ENCODE results near the gene COL23A1. TPM values are rescaled to one million over a fixed set of nuclear protein-coding genes. Genes with fewer than 3 reads are reported as not detected.

Gene COL23A1
- total and polyA plus RNA-seq, 2 of the 8 experiments (the other 6 are each of a cell fraction or from before 2014, with no cell fraction given), result 3.1 to 4.7 TPM

- no peak overlapping the region for H3K27ac ChIP-seq (ENCODE audit: low read depth, low read length)
- no peak overlapping the region for H4K91ac ChIP-seq (replicated peaks; ENCODE audit: insufficient read length, low read length)
- no peaks in the 10 kb centered on the region for H3K79me1 ChIP-seq (ENCODE audit: low read depth, low read length)
- H3K4me3 ChIP-seq (ENCODE audit: extremely low read depth in 1 of 4, insufficient read depth in 2 of 4, low read depth in 3 of 4, low read length in 4 of 4), result no peak overlapping the region
- H3K23me2 ChIP-seq (ENCODE audit: low read depth, low read length), result peaks cover 3% of the 10 kb centered on the region; the same call in 1 of the 2 replicates
- no peak overlapping the region for H3K4me2 ChIP-seq (ENCODE audit: insufficient read depth in 1 of 2, low read depth in 2 of 2, low read length in 2 of 2)
- no peak overlapping the region for H3K23ac ChIP-seq (ENCODE audit: insufficient read length)
- no peaks in the 10 kb centered on the region for H3K79me2 ChIP-seq (ENCODE audit: control insufficient read depth in 1 of 2, insufficient read depth in 2 of 2, low read length in 2 of 2)
- no peak overlapping the region for H4K5ac ChIP-seq (ENCODE audit: insufficient read length, low read depth, low read length)
- H2BK12ac ChIP-seq (ENCODE audit: low read depth, low read length), result no peak overlapping the region
- H3K14ac ChIP-seq (ENCODE audit: insufficient read length), result no peak overlapping the region
- H2AFZ ChIP-seq (ENCODE audit: low read length), result no peak overlapping the region
- H2BK120ac ChIP-seq (replicated peaks; ENCODE audit: low read depth, low read length), result no peak overlapping the region
- H3K9ac ChIP-seq (replicated peaks in 1 of 4; ENCODE audit: extremely low read depth in 1 of 4, low read depth in 3 of 4, low read length in 3 of 4), result no peak overlapping the region
- no peaks in the 10 kb centered on the region for H4K20me1 ChIP-seq (replicated peaks in 1 of 2; ENCODE audit: control insufficient read depth in 1 of 2, insufficient read depth in 2 of 2, low read length in 2 of 2)
- DNase-seq (ENCODE audit: low read depth in 1 of 2, low spot score in 2 of 2), result no peak
- no peak overlapping the region for H3K4ac ChIP-seq (replicated peaks; ENCODE audit: insufficient read length, low read depth, low read length)
- no peak overlapping the region for H2BK20ac ChIP-seq (ENCODE audit: low read length)
- no peaks in the 10 kb centered on the region for H3K36me3 ChIP-seq (ENCODE audit: control insufficient read depth in 2 of 4, insufficient read depth in 4 of 4, low read length in 3 of 4)
- H4K8ac ChIP-seq (ENCODE audit: extremely low read depth, insufficient read depth, low read length), result no peak overlapping the region
- no peak overlapping the region; the same call in 1 of the 2 replicates for H3K18ac ChIP-seq (ENCODE audit: extremely low read depth, low read length)
- POLR2A ChIA-PET (ENCODE audit: partially characterized antibody), result no interaction called here
- H2BK5ac ChIP-seq (ENCODE audit: low read depth, low read length), result no peak overlapping the region
- H2BK15ac ChIP-seq (ENCODE audit: low read length), result no peak overlapping the region
- H3K56ac ChIP-seq (replicated peaks; ENCODE audit: insufficient read length, low read depth, low read length), result no peak overlapping the region
- FAIRE-seq, result no peak
- H2AK5ac ChIP-seq (ENCODE audit: low read depth, low read length), result no peak overlapping the region
- CTCF ChIA-PET (ENCODE audit: partially characterized antibody), result interaction anchor here (0.6 to 1.6 kb wide), 2 partner anchors 40 to 231 kb away, joined by 3 to 6 read pairs; no protein-coding TSS in a partner anchor
- WGBS, 2 experiments (ENCODE audit: extremely low coverage in 1 of 2, insufficient coverage in 1 of 2, insufficient read length in 1 of 2, insufficient replicate concordance in 2 of 2, low coverage in 1 of 2, low lambda C conversion rate in 2 of 2, missing lambda C conversion rate in 1 of 2), result 97% methylated on average over 6 of the region's 6 CpGs; no CpG with 5 or more reads in 1 of the 2 experiments
- no peaks in the 10 kb centered on the region for H3K4me1 ChIP-seq (replicated peaks in 1 of 4; ENCODE audit: control insufficient read depth in 3 of 4, insufficient read depth in 4 of 4, low read length in 3 of 4)
- peaks cover 5 to 11% of the 10 kb centered on the region in 2 experiments; a peak in 3 of 4 replicates for H3K9me3 ChIP-seq (ENCODE audit: insufficient read depth in 2 of 2, low read depth in 1 of 2, low read length in 1 of 2)
- H3K27me3 ChIP-seq (replicated peaks in 1 of 4; ENCODE audit: control insufficient read depth in 3 of 4, extremely low read depth in 1 of 4, insufficient read depth in 3 of 4, low read length in 3 of 4), result no peaks in the 10 kb centered on the region
- TF ChIP-seq TCF12 (IDR thresholded peaks at IDR 0.05; ENCODE audit: low read depth, low read length) (no peak), CTCF (IDR thresholded peaks at IDR 0.05; ENCODE audit: control extremely low read depth in 1 of 3, insufficient read depth in 1 of 3, low read depth in 1 of 3, low read length in 3 of 3) (no peak), POLR2A (IDR thresholded peaks at IDR 0.05; ENCODE audit: control extremely low read depth in 1 of 2, low read depth in 2 of 2, low read length in 2 of 2) (no peak), RFX5 (IDR thresholded peaks at IDR 0.05; ENCODE audit: borderline replicate concordance, low read depth, low read length) (no peak), KDM5A (IDR thresholded peaks at IDR 0.05; ENCODE audit: low read length) (no peak), SUZ12 (IDR thresholded peaks at IDR 0.05; ENCODE audit: low read length) (no peak), TBP (IDR thresholded peaks at IDR 0.05; ENCODE audit: low read depth, low read length) (no peak), ZNF274 (IDR thresholded peaks at IDR 0.05; ENCODE audit: borderline replicate concordance, extremely low read depth, low read length) (no peak), SP2 (IDR thresholded peaks at IDR 0.05; ENCODE audit: low read length) (no peak), RXRA (IDR thresholded peaks at IDR 0.05; ENCODE audit: insufficient read depth, low read depth, low read length) (no peak), E2F6 (IDR thresholded peaks at IDR 0.05) (no peak)
Observed at GRCh38 chr5:178514851-178515418, 75.3 kb downstream of the COL23A1 start.

All from H1 (cell line).